Neural cell (in vitro differentiated cells): ENCODE data around the gene OR52A1. TPM values are rescaled to one million over a fixed set of nuclear protein-coding genes. Genes with fewer than 3 reads are reported as not detected.

ENCODE experiments used
- H2AFZ ChIP-seq: fragments of 200-600, 300-800 bp; sonication (generic), shearing (Covaris generic); 2 replicates; pipeline ENCODE4 v1.6.0; 2014; ENCODE audit warnings: low read depth, mild to moderate bottlenecking, antibody characterized with exemption, low read length, moderate library complexity
- H3F3A ChIP-seq: fragments of 200-600 bp; shearing (Covaris generic); 2 replicates; pipeline ENCODE4 v1.6.1; 2016; ENCODE audit warnings: mild to moderate bottlenecking, moderate library complexity, mixed read lengths, antibody characterized with exemption, low read length; ENCODE audit not compliant: insufficient read depth, poor library complexity, severe bottlenecking
- H3K27ac ChIP-seq: fragments of 200-600, 300-800 bp; sonication (generic), shearing (Covaris generic); 2 replicates; pipeline ENCODE4 v1.5.1; 2014; ENCODE audit warnings: mild to moderate bottlenecking, low read length, moderate library complexity
- H3K27me3 ChIP-seq: fragments of 300-800, 200-600 bp; sonication (generic), shearing (Covaris generic); 2 replicates; pipeline ENCODE4 v1.6.0; 2014; ENCODE audit warnings: mild to moderate bottlenecking, low read depth, low read length, moderate library complexity; ENCODE audit not compliant: insufficient read depth
- H3K36me3 ChIP-seq: fragments of 300-800, 200-600 bp; sonication (generic), shearing (Covaris generic); 2 replicates; pipeline ENCODE4 v1.5.1; 2014; ENCODE audit warnings: mild to moderate bottlenecking, antibody characterized with exemption, low read length, moderate library complexity; ENCODE audit not compliant: insufficient read depth
- H3K4me2 ChIP-seq: fragments of 300-800, 200-600 bp; sonication (generic), shearing (Covaris generic); 2 replicates; pipeline ENCODE4 v1.6.0; 2014; ENCODE audit warnings: mild to moderate bottlenecking, low read length
- H3K4me3 ChIP-seq: fragments of 300-800, 200-600 bp; sonication (generic), shearing (Covaris generic); 2 replicates; pipeline ENCODE4 v1.5.1; 2014; ENCODE audit warnings: mild to moderate bottlenecking, low read length, moderate library complexity
- H3K79me2 ChIP-seq: fragments of 200-600 bp; shearing (Covaris generic); replicated peaks from 2 replicates; pipeline ENCODE4 v1.6.0; 2014; ENCODE audit warnings: mild to moderate bottlenecking, low read length, moderate library complexity; ENCODE audit not compliant: insufficient read depth
- H3K9ac ChIP-seq: fragments of 300-800, 200-600 bp; sonication (generic), shearing (Covaris generic); 2 replicates; pipeline ENCODE4 v1.6.1; 2016; ENCODE audit warnings: mild to moderate bottlenecking, low read length, mixed read lengths
- H3K9me2 ChIP-seq: fragments of 200-600 bp; shearing (Covaris generic); 2 replicates; pipeline ENCODE4 v1.6.1; 2016; ENCODE audit warnings: mild to moderate bottlenecking, low read length, mixed read lengths; ENCODE audit not compliant: insufficient read depth
- H3K9me3 ChIP-seq: fragments of 200-600, 300-800 bp; sonication (generic), shearing (Covaris generic); 2 replicates; pipeline ENCODE4 v1.6.1; 2016; ENCODE audit warnings: mild to moderate bottlenecking, mixed run types, low read length, moderate library complexity, mixed read lengths
- H4K20me1 ChIP-seq: fragments of 200-600 bp; shearing (Covaris generic); 2 replicates; pipeline ENCODE4 v1.6.1; 2016; ENCODE audit warnings: mild to moderate bottlenecking, mixed run types; ENCODE audit not compliant: insufficient read depth
- EP300 ChIP-seq: fragments of 450-650 bp; conservative IDR thresholded peaks from 2 replicates; pipeline ENCODE4 v1.6.1; 2014; ENCODE audit warnings: antibody characterized with exemption, mild to moderate bottlenecking, moderate library complexity; ENCODE audit not compliant: poor library complexity, severe bottlenecking
- EZH2 ChIP-seq: fragments of 200-600, 300-800 bp; shearing (Covaris generic), sonication (generic); IDR thresholded peaks from 2 replicates; pipeline ENCODE4 v1.6.1; 2014; ENCODE audit warnings: antibody characterized with exemption, low read length, borderline replicate concordance, mild to moderate bottlenecking; ENCODE audit not compliant: insufficient read depth, poor library complexity, severe bottlenecking
- MXI1 ChIP-seq: fragments of 450-650 bp; conservative IDR thresholded peaks from 2 replicates; pipeline ENCODE4 v1.6.1; 2014; ENCODE audit warnings: antibody characterized with exemption, mild to moderate bottlenecking; ENCODE audit not compliant: poor library complexity, severe bottlenecking
- POLR2AphosphoS5 ChIP-seq: IDR thresholded peaks from 2 replicates; pipeline ENCODE4 v1.6.1; 2012
- RAD21 ChIP-seq: fragments of 450-650 bp; conservative IDR thresholded peaks from 2 replicates; pipeline ENCODE4 v1.6.1; 2014; ENCODE audit warnings: antibody characterized with exemption, mild to moderate bottlenecking, moderate library complexity
- SMC3 ChIP-seq: fragments of 450-650 bp; conservative IDR thresholded peaks from 2 replicates; pipeline ENCODE4 v1.6.1; 2014; ENCODE audit warnings: antibody characterized with exemption, mild to moderate bottlenecking, moderate library complexity; ENCODE audit not compliant: poor library complexity
- TAF1 ChIP-seq: IDR thresholded peaks from 2 replicates; pipeline ENCODE4 v1.6.1; 2012; ENCODE audit warnings: low read depth
- polyA plus RNA-seq: library from polyadenylated mRNA; depleted of rRNA; stranded (reverse); fragments of >200 nt; gene quantifications from 2 replicates; pipeline ENCODE4 v1.2.3, GENCODE V29; 2014
- TF ChIP-seq, protein P1 (sequence below): IDR thresholded peaks from 2 replicates; pipeline ENCODE4 v1.6.1; 2012; ENCODE audit warnings: borderline replicate concordance
- TF ChIP-seq, protein P2 (sequence below): fragments of 450-650 bp; IDR thresholded peaks from 2 replicates; pipeline ENCODE4 v1.5.1; 2014; ENCODE audit warnings: antibody characterized with exemption, mild to moderate bottlenecking, moderate library complexity; ENCODE audit not compliant: poor library complexity, severe bottlenecking

The OR52A1 gene
- polyA plus RNA-seq, 1 donor from 2014 or later, result not detected

- Histone ChIP-seq H3K9me2 (no peaks in the 10 kb centered on the region), H2AFZ (no peak overlapping the region), H3K4me2 (no peak overlapping the region), H3K9me3 (no peaks in the 10 kb centered on the region), H3K27me3 (no peaks in the 10 kb centered on the region), H4K20me1 (no peaks in the 10 kb centered on the region), H3K27ac (no peak overlapping the region), H3K9ac (no peak overlapping the region), H3K4me3 (no peak overlapping the region), H3K36me3 (no peaks in the 10 kb centered on the region), H3K79me2 (no peaks in the 10 kb centered on the region), H3F3A (no peaks in the 10 kb centered on the region)
- TF ChIP-seq POLR2AphosphoS5 (no peak), SMC3 (no peak)
- TF ChIP-seq, protein P1, sequence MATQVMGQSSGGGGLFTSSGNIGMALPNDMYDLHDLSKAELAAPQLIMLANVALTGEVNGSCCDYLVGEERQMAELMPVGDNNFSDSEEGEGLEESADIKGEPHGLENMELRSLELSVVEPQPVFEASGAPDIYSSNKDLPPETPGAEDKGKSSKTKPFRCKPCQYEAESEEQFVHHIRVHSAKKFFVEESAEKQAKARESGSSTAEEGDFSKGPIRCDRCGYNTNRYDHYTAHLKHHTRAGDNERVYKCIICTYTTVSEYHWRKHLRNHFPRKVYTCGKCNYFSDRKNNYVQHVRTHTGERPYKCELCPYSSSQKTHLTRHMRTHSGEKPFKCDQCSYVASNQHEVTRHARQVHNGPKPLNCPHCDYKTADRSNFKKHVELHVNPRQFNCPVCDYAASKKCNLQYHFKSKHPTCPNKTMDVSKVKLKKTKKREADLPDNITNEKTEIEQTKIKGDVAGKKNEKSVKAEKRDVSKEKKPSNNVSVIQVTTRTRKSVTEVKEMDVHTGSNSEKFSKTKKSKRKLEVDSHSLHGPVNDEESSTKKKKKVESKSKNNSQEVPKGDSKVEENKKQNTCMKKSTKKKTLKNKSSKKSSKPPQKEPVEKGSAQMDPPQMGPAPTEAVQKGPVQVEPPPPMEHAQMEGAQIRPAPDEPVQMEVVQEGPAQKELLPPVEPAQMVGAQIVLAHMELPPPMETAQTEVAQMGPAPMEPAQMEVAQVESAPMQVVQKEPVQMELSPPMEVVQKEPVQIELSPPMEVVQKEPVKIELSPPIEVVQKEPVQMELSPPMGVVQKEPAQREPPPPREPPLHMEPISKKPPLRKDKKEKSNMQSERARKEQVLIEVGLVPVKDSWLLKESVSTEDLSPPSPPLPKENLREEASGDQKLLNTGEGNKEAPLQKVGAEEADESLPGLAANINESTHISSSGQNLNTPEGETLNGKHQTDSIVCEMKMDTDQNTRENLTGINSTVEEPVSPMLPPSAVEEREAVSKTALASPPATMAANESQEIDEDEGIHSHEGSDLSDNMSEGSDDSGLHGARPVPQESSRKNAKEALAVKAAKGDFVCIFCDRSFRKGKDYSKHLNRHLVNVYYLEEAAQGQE, result no peak
Observed at GRCh38 chr11:5115339-5115738, 39.2 kb downstream of the OR52A1 start.

- Histone ChIP-seq H3F3A (no peaks in the 10 kb centered on the region), H3K4me2 (no peak overlapping the region), H3K79me2 (no peaks in the 10 kb centered on the region), H3K36me3 (no peaks in the 10 kb centered on the region), H4K20me1 (no peaks in the 10 kb centered on the region), H3K9ac (no peak overlapping the region), H3K9me3 (no peaks in the 10 kb centered on the region), H3K9me2 (no peaks in the 10 kb centered on the region), H3K27ac (no peak overlapping the region), H3K4me3 (no peak overlapping the region), H3K27me3 (no peaks in the 10 kb centered on the region), H2AFZ (no peak overlapping the region)
- TF ChIP-seq SMC3, result no peak
- no peak for TF ChIP-seq EZH2
- no peak for TF ChIP-seq TAF1
- TF ChIP-seq RAD21, result no peak
- TF ChIP-seq, protein P2, sequence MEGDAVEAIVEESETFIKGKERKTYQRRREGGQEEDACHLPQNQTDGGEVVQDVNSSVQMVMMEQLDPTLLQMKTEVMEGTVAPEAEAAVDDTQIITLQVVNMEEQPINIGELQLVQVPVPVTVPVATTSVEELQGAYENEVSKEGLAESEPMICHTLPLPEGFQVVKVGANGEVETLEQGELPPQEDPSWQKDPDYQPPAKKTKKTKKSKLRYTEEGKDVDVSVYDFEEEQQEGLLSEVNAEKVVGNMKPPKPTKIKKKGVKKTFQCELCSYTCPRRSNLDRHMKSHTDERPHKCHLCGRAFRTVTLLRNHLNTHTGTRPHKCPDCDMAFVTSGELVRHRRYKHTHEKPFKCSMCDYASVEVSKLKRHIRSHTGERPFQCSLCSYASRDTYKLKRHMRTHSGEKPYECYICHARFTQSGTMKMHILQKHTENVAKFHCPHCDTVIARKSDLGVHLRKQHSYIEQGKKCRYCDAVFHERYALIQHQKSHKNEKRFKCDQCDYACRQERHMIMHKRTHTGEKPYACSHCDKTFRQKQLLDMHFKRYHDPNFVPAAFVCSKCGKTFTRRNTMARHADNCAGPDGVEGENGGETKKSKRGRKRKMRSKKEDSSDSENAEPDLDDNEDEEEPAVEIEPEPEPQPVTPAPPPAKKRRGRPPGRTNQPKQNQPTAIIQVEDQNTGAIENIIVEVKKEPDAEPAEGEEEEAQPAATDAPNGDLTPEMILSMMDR, result no peak
- TF ChIP-seq, protein P1, result no peak
- TF ChIP-seq POLR2AphosphoS5, result no peak
- no peak for TF ChIP-seq EP300
- no peak for TF ChIP-seq MXI1
Observed at GRCh38 chr11:5107285-5107684, 47.3 kb downstream of the OR52A1 start.
